NB4 (cell line): Measurements from ENCODE around the gene MESD.

ENCODE experiments used
- POLR2A ChIP-seq: IDR thresholded peaks from 2 replicates; pipeline ENCODE4 v1.6.1; 2011; ENCODE audit warnings: mild to moderate bottlenecking; ENCODE audit not compliant: insufficient read length; ENCODE audit errors: extremely low read depth
- TF ChIP-seq, protein P1 (sequence below): IDR thresholded peaks from one replicate; pipeline ENCODE4 v1.5.1; 2012; ENCODE audit warnings: low read depth, low read length
- TF ChIP-seq, protein P2 (sequence below): IDR thresholded peaks from 2 replicates; pipeline ENCODE4 v1.6.1; 2011; ENCODE audit warnings: low read depth, low read length

DNA sequence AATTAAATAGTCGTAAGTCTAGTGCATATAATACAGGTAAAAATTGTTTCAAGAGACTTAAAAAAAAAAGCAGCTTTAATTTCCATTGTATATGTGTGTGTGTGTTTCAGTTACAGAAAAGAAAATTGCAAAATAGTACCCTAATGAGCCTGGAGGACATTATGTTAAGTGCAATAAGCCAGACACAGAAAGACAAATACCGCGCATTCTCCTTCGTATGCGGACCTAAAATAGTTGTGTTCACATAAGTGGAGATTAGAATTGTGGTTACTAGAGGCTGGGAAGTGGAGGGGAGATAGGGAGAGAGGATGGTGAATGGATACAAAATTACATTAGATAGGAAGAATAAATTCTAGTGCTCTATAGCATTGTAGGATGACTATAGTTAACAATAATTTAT, 3.6 kb downstream of the MESD start:
- TF ChIP-seq, protein P1, sequence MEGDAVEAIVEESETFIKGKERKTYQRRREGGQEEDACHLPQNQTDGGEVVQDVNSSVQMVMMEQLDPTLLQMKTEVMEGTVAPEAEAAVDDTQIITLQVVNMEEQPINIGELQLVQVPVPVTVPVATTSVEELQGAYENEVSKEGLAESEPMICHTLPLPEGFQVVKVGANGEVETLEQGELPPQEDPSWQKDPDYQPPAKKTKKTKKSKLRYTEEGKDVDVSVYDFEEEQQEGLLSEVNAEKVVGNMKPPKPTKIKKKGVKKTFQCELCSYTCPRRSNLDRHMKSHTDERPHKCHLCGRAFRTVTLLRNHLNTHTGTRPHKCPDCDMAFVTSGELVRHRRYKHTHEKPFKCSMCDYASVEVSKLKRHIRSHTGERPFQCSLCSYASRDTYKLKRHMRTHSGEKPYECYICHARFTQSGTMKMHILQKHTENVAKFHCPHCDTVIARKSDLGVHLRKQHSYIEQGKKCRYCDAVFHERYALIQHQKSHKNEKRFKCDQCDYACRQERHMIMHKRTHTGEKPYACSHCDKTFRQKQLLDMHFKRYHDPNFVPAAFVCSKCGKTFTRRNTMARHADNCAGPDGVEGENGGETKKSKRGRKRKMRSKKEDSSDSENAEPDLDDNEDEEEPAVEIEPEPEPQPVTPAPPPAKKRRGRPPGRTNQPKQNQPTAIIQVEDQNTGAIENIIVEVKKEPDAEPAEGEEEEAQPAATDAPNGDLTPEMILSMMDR: no peak
- TF ChIP-seq POLR2A: no peak
- TF ChIP-seq, protein P2, sequence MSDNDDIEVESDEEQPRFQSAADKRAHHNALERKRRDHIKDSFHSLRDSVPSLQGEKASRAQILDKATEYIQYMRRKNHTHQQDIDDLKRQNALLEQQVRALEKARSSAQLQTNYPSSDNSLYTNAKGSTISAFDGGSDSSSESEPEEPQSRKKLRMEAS: no peak
